ENCODE results near the gene SIGLEC12.
"Not testable (repeated sequence)": the region's sequence is repeated elsewhere in the genome, so short reads cannot be mapped to it uniquely, and the experiment has no call there.

The SIGLEC12 gene

GRCh38 chr19:51479531-51480331, 21.9 kb downstream of the SIGLEC12 start:
- DNase-seq, result no peak

DNA sequence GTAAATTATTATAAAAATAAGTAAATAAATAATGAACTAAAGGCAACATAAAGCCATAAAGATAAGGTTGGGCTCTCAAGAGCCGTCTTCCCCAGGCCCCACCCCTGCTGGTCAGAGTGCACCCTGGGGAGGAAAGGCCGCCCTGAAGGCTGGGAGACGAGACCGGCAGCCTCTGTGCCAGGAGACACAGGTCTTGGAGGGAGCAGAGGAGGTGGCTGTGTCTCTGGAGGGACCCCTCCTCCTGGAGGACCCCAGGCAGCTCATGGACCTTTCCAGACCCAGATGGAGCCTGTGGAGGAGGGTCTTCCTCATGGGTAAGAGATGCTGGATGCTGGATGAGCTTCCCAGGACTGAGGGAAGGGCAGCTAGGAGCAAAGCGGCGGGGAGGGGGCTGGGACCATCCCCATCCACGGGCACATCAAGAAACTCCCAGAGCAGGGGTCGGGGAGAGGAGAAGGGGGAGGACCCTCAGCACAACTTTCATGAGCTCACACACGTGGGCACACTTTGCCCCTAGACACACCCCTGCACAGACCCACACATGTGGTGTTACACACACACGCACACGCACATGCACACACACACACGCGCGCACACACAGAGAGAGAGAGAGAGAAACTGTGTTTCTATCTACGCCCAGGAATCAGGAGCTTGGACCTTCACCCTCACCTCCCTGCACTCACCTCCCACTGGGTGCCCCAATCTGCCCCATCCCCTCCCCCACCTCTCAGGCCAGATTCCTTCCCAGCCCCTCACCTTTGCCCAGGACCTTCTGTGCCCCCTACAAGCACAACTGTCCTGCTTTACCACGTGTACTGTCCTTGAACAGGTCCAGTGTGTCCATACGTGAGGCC, 23.0 kb downstream of the SIGLEC12 start, which contains the start of gene CEACAM18:
Gene CEACAM18 (plus strand): TSS at position 159 of the 854 bp plus-strand sequence.
- DNase-seq, result no peak

- DNase-seq, result no peak
Measured at GRCh38 chr19:51477344-51477743, 24.3 kb downstream of the SIGLEC12 start.

DNA sequence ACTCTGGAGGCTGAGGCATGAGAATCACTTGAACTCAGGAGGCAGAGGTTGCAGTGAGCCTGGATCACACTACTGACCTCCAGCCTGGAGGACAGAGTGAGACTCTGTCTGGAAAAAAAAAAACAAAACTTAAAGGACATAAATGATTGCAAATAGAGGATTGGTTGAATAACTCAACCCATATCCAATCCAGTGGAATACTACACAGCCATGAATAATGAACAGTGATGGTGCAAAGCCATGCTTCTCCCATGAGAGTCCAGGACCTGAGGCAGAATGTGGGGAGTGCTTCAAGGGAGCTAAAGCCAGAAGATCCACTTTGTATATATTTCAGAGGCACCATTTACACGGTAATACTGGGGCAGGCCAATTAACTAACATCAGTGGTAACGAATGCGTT, 25.4 kb downstream of the SIGLEC12 start:
- no peak for DNase-seq

- no peak for DNase-seq
Measured at GRCh38 chr19:51473009-51473707, 28.4 kb downstream of the SIGLEC12 start.

DNA sequence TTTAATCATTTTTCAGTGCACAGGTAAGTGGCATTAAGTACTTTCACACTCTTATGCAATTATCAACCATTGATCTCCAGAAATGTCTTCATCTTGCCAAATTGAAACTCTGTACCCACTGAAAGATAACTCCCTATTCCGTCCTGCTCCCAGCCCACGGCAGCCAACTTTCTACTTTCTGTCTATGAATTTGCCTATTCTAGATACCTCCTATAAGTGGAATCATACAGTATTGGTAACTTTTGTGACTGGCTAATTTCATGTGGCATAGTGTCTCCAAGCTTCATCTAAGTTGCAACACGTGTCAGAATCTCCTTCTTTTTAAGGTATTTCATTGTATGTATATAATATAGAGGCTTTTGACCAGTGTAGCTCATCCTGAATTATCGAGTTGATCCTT, 29.0 kb downstream of the SIGLEC12 start:
- no peak for DNase-seq

- DNase-seq, result no peak
Measured at GRCh38 chr19:51471527-51471926, 30.1 kb downstream of the SIGLEC12 start.

DNA sequence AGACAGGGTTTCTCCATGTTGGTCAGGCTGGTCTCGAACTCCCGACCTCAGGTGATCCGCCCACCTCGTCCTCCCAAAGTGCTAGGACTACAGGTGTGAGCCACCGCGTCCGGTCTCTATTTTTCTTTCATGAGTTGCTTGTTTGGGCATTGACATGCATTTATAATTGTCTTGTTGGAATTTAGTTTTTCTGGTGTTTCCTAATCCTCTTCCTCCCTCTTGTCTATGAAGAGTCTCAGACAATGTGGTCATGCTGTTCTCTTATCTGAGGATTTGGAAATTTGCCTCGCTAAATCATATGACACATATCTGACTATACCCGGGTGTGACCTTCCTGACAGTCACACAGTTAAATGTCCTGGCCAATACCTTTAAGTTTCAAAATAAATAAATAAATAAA, 30.6 kb downstream of the SIGLEC12 start:
- no peak for DNase-seq

DNA sequence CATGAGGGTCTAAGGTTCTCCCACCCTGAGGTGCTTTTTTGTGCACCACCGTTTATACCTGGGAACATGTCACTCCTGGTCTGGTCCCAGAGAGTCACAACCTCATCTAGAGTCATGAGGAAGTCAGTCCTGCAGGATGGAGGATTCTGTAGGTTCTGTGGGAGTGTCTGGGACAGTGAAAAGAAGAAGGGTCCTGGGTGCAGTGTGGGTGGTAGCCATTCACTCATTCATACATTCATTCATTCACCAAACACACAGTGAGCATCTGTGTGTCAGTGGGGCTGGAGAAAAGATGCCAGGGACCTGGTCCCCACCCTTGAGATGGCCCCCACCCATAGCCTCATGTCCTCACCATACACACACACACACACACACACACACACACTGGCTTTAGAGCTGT, 32.0 kb downstream of the SIGLEC12 start:
- no peak for DNase-seq

- DNase-seq, result no peak
Measured at GRCh38 chr19:51469162-51469561, 32.4 kb downstream of the SIGLEC12 start.

GRCh38 chr19:51468545-51468920, 33.1 kb downstream of the SIGLEC12 start:
- DNase-seq, result no peak

DNA sequence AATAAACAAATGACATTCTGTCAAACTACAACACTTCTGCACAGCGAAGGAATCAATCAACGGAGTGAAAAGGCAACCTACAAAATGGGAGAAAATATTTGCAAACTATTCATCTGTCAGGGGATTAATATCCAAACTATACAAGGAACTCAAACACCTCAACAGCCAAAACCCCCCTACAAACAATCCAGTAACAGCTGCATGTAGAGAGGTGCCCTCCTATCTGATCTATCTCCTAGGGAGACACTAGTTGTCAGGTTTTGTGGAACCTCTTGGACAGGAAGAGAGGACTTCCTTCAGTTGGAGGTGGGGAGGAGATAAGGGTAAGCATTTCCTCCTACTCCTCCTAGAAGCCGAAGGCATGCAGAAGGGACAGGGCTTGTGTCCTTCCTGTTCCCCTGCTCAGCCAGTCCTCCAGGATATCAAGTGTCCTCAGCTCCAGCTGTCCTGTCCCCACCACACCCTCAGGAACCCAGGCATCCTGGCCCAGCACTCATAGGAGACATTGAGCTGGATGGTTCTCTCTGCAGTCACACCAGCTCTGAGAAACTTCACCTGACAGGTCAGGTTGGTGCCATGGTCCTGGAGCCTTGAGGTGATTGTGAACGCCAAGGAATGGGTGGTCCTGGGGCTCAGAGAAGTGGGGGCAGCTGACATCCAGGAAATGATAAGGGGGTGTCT, 33.6 kb downstream of the SIGLEC12 start:
- no peak for DNase-seq

- DNase-seq, result no peak
Measured at GRCh38 chr19:51466723-51467122, 34.9 kb downstream of the SIGLEC12 start.

DNA sequence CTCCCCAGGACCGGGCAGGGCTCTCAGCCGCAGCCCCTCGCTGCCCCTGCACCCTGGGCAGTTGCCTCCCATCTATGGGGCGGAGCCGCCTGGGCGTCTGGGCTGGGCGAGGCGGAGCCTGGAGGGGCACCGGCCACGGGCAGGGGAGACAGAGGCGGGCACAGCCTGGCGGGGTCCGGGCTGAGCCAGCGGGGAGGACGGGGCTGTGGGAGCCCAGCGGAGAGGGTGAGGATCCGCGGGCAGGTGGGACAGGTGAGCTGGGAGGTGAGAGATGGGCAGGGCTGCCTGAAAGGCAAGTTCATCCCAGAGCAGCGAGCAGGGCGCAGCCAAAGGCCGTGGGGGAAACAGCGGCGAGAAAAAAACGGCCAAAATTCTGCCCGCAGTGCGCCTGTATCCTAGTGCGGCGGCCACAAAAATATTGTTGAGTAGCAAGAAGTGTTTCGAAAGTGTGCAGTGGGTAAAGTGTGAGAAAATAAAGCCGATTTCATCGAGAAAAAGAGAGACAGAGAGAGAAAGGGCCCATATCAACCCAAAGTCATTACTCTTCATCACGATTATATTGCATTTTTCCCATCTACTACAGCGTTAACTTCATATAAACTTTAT, 37.5 kb downstream of the SIGLEC12 start:
- DNase-seq, result not testable (repeated sequence)

- DNase-seq, result no peak
Measured at GRCh38 chr19:51462681-51463080, 38.9 kb downstream of the SIGLEC12 start.

GRCh38 chr19:51462276-51462675, 39.3 kb downstream of the SIGLEC12 start:
- DNase-seq, result no peak

GRCh38 chr19:51461723-51462161, 39.9 kb downstream of the SIGLEC12 start:
- DNase-seq, result no peak

- no peak for DNase-seq
Measured at GRCh38 chr19:51460164-51460992, 41.2 kb downstream of the SIGLEC12 start.

GRCh38 chr19:51458899-51459505, 42.6 kb downstream of the SIGLEC12 start:
- DNase-seq, result no peak

GRCh38 chr19:51458051-51458645, 43.5 kb downstream of the SIGLEC12 start, which contains the start of gene SIGLEC8:
SIGLEC8 (minus strand) TSS chr19:51458454; CDS start chr19:51458387, 67 bp downstream.
- no peak for DNase-seq

All from NCI-H1436 treated with DMSO at 0.1 percent for 48 hours (cell line).